GM19468 (cell line): ENCODE results near the gene MILR1.

Experiments used
- ATAC-seq: cut with Tn5 transposase; IDR thresholded peaks from one replicate; pipeline ENCODE4 v1.9.1; 2021; ENCODE audit warnings: mild to moderate bottlenecking, moderate library complexity, moderate number of reproducible peaks; ENCODE audit not compliant: unreplicated experiment; ENCODE audit errors: extremely low read depth

MILR1 gene

GRCh38 chr17:64500487-64500859, 51.6 kb downstream of the MILR1 start:
- ATAC-seq, result no peak

- no peak for ATAC-seq
Measured at GRCh38 chr17:64500862-64501765, 52.2 kb downstream of the MILR1 start.

- ATAC-seq, result no peak
Measured at GRCh38 chr17:64502021-64502420, 53.1 kb downstream of the MILR1 start.

GRCh38 chr17:64502809-64503208, 53.9 kb downstream of the MILR1 start:
- no peak for ATAC-seq

- ATAC-seq, result no peak
Measured at GRCh38 chr17:64503341-64503740, 54.4 kb downstream of the MILR1 start.

- no peak for ATAC-seq
Measured at GRCh38 chr17:64503821-64504768, 55.2 kb downstream of the MILR1 start.

- no peak for ATAC-seq
Measured at GRCh38 chr17:64504769-64505339, 55.9 kb downstream of the MILR1 start.

GRCh38 chr17:64505340-64506200, 56.7 kb downstream of the MILR1 start:
- ATAC-seq, result no peak

GRCh38 chr17:64506201-64506575, 57.3 kb downstream of the MILR1 start, which contains the start of gene DDX5:
Gene DDX5, minus strand, starts transcription at chr17:64506289. Its CDS starts 170 bp downstream, at chr17:64506119.
- ATAC-seq, result peak; percentile 46

- peak; percentile 40 for ATAC-seq
Measured at GRCh38 chr17:64506576-64507412, 57.9 kb downstream of the MILR1 start, which contains the start of gene CEP95. Gene CEP95, plus strand, starts transcription at chr17:64506977. Its CDS starts 121 bp downstream, at chr17:64507098.

GRCh38 chr17:64507413-64507782, 58.5 kb downstream of the MILR1 start:
- no peak for ATAC-seq

- no peak for ATAC-seq
Measured at GRCh38 chr17:64508683-64509082, 59.8 kb downstream of the MILR1 start.

- no peak for ATAC-seq
Measured at GRCh38 chr17:64509179-64509578, 60.3 kb downstream of the MILR1 start.

GRCh38 chr17:64515419-64515818, 66.5 kb downstream of the MILR1 start:
- ATAC-seq, result no peak

- no peak for ATAC-seq
Measured at GRCh38 chr17:64515829-64516228, 66.9 kb downstream of the MILR1 start.
